ENCODE data around the gene APBB1IP. TPM values are rescaled to one million over a fixed set of nuclear protein-coding genes. Genes with fewer than 3 reads are reported as not detected.

APBB1IP gene
- total and polyA plus RNA-seq, 2 donors (not counting 3 experiments of a cell fraction or from before 2014, with no cell fraction given) = not detected

- DNase-seq (ENCODE audit: low read depth, low spot score) (no peak), FAIRE-seq (no peak)
- Histone ChIP-seq H3K27me3 (ENCODE audit: control insufficient read depth in 2 of 2, insufficient read depth in 2 of 2, low read length in 2 of 2) (no peaks in the 10 kb centered on the region), H3K79me2 (ENCODE audit: control insufficient read depth, insufficient read depth, low read length) (no peaks in the 10 kb centered on the region), H4K20me1 (replicated peaks; ENCODE audit: control insufficient read depth, extremely low read depth, insufficient read depth, low read length) (no peaks in the 10 kb centered on the region), H2AFZ (ENCODE audit: low read depth, low read length) (no peak overlapping the region), H3K9me3 (replicated peaks; ENCODE audit: control insufficient read depth, insufficient read depth, low read length) (peaks cover 5% of the 10 kb centered on the region), H3K4me3 (replicated peaks in 1 of 3; ENCODE audit: insufficient read depth in 1 of 3, low read depth in 1 of 3, low read length in 3 of 3) (no peak overlapping the region), H3K9me1 (replicated peaks; ENCODE audit: control insufficient read depth, extremely low read depth, insufficient read depth, low read length) (no peaks in the 10 kb centered on the region), H3K36me3 (ENCODE audit: control insufficient read depth in 2 of 2, extremely low read depth in 1 of 2, insufficient read depth in 2 of 2, low read length in 2 of 2) (no peaks in the 10 kb centered on the region), H3K4me2 (ENCODE audit: insufficient read depth, low read length) (no peak overlapping the region), H3K4me1 (ENCODE audit: control insufficient read depth, extremely low read depth, insufficient read depth, low read length) (no peaks in the 10 kb centered on the region), H3K9ac (replicated peaks; ENCODE audit: extremely low read depth, insufficient read depth, low read length) (no peak overlapping the region), H3K27ac (ENCODE audit: insufficient read depth, low read depth, low read length) (no peak overlapping the region)
- TF ChIP-seq EZH2 (IDR thresholded peaks at IDR 0.05; ENCODE audit: borderline replicate concordance, low read depth, low read length, severe bottlenecking) (no peak), MYC (IDR thresholded peaks at IDR 0.05; ENCODE audit: low read depth, low read length) (no peak), POLR2A (IDR thresholded peaks at IDR 0.05; ENCODE audit: low read depth, low read length) (no peak), GATA2 (IDR thresholded peaks at IDR 0.05; ENCODE audit: insufficient read depth, insufficient read length, low read depth, low read length) (no peak), CTCF (IDR thresholded peaks at IDR 0.05; ENCODE audit: extremely low read depth in 1 of 2, insufficient read depth in 1 of 2, low read depth in 1 of 2, low read length in 2 of 2) (no peak), MAX (IDR thresholded peaks at IDR 0.05; ENCODE audit: insufficient read depth, insufficient read length) (no peak), FOS (IDR thresholded peaks at IDR 0.05; ENCODE audit: borderline replicate concordance, insufficient read depth, low read length) (no peak), JUN (IDR thresholded peaks at IDR 0.05; ENCODE audit: borderline replicate concordance, insufficient read depth, insufficient read length, low read depth) (no peak), POLR2AphosphoS5 (IDR thresholded peaks at IDR 0.05; ENCODE audit: insufficient read depth, low read depth, low read length) (no peak)
- dilution Hi-C loops (cut with MboI; ENCODE audit: extremely low pct_ligation_motif_present, low sequenced_read_pairs) (no loop called here), intact Hi-C loops (cut with micrococcal nuclease) (no loop called here)
- ChIA-PET CTCF (no interaction called here), POLR2A (no interaction called here)
- no TSS peak for BruUV-seq (replicated peaks)
Observed at GRCh38 chr10:26475386-26475785, 37.2 kb downstream of the APBB1IP start.
